Inferior parietal cortex (tissue), 1 donor: ENCODE data around the gene KRT75.
"Not testable (repeated sequence)": the region's sequence is repeated elsewhere in the genome, so short reads cannot be mapped to it uniquely, and the experiment has no call there.

Experiments used
- DNase-seq: peaks from one replicate; pipeline ENCODE4 v3.0.0-alpha.2; 2016; ENCODE audit errors: extremely low spot score

The KRT75 gene

GRCh38 chr12:52415870-52416750 lies 18.1 kb downstream of the KRT75 start:
- no peak for DNase-seq

DNA sequence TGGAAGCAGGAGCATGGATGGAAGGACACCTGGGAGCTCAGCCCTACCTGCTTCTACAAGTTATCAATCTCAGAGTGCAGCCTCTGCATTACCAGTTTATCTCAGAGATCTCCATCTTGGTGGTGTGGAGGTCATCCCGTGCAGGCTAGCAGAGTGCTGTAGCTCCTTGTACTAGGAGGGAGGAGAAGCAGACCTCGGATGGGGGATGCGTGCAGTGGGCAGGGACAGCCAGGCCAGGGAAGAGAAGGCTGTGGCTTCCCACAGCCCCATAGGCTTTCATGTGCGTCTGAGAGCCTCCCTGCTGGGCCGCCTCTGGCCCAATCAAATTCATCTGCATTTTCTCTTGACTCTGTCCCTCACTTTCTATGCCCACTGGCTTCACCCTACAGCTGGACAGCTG lies 19.2 kb downstream of the KRT75 start:
- no peak for DNase-seq

DNA sequence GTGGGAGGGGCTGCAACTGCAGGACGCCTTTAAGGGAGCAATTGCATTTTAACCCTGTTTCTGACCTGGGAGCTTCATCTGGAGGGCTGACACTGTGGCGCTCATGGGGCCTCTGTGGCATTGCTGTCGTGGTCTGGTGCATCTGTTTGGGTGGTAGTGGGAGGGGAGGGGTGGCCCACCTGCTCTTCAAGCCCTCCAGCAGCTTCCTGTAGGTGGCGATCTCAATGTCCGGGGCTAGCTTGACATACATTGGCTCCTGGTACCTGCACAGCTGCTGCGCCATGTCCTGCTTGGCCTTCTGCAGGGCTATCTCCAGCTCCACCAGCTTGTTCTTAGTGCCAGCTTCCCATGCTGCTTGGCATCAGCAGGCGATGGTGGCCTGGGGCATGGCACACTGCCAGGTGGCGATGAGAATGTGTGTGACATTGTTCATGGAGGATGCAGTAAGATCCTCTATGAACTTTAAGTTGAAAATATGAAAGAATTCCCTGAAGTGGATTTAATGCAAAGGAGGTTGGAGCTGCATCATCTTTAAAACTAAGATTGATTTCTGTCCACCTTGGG lies 20.3 kb downstream of the KRT75 start:
- DNase-seq, result no peak

DNA sequence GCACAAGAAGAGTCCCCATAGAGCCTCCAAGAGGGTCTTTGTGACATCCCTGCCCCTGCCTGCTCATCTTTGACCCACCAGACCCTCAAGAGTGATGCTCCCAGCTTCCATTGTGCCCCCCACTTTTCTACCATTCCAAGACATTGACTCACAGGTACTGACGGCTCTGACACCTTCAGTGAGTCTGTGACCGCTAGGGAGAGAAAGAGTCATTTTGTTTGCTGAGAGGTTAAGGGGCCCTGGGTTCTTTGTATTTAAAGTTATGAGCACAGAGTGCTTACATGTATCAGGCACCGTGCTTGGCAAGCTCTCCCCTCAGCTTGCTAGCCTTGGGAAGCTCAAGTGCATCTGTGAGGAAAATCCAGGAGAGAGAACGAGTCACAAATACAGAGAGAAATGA lies 21.0 kb downstream of the KRT75 start:
- no peak for DNase-seq

- DNase-seq, result no peak
These were observed 22.4 kb downstream of the KRT75 start for GRCh38 chr12:52411815-52412214.

DNA sequence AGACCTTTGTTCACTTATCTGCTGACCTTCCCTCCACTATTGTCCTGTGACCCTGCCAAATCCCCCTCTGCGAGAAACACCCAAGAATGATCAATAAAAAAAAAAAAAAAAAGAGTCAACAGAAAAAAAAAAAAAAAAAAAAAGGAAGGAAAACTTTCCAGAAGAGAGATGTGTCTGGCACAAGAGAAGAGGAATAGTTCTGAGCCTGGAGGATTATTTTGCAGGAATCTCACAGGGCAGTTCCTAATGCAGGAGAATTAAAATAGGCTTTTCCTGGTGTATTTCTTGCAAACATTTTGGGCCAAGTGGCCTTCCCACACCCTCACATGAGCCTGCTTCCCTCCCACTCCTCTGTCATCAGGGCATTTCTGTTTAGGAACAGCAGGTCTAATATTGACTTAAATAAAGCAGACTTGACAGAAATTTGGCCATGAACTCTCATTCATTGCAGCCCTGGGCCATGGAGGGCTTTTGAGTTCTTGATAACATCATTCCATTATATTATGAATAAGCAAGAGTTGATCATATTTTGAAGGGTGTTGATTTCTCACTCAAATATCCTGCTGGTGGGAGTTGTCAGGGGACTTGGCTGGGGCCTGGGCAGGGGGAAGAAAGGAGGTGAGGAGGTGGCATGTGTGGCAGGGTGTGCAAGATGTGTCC lies 23.5 kb downstream of the KRT75 start:
- DNase-seq, result not testable (repeated sequence)

DNA sequence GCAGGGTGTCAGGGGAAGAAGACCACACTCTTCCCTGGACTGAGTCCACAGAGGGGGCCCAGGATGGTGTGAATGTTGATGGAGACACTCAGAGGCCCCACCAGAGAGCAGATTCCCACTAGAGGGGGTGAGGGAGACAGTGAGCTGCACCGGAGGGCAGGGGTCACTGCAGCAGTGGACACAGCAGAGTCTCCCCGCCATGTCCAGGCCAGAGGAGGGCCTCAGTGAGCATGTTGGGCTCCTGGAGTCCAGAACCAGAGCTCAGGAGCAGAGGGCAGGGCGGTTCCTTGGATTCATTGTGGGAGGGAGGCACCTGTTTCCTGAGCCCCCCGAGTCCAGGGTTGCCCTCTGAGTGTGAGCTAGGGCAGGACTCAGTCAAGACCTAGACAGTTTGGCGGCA lies 26.3 kb downstream of the KRT75 start:
- no peak for DNase-seq

- DNase-seq, result no peak
These were observed 28.2 kb downstream of the KRT75 start, which contains the start of gene KRT82 for GRCh38 chr12:52405922-52406385. KRT82 (minus strand) TSS chr12:52406335; CDS start chr12:52406277, 58 bp downstream.

DNA sequence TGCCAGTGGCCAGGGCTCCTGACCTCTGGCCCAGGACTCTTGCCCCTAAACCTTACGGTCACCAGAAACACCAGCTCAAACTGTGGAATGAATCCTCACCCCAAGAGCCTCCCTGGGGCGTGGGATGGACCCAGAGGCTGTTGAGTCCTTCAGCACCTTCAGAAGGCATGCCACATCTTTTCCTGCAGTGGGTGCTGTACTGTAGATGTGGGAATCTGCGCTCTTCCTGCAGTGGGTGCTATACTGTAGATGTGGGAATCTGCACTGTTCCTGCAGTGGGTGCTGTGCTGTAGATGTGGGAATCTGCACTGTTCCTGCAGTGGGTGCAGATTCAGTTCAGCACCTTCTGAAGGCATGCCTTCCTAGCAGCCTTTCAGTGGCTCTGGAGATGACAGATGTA lies 29.2 kb downstream of the KRT75 start:
- no peak for DNase-seq

DNA sequence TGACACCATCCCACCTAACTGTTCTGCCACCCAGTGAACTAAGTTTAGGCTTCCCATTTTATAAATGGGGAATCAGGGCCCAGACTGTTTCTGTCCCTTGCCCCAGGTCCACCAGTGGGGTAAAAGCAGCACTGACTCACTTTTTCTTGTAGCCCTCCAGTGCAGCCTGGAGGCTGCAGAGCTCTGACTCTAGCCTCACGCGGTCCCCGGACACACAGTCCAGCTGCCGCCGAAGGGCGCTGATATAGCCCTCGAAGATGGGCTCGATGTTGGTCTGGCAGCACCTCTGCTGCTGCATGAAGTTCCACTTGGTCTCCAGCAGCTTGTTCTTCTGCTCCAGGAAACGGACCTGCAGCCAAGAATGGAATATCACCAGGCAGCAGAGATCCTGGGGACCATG lies 30.6 kb downstream of the KRT75 start:
- DNase-seq, result no peak

- DNase-seq, result no peak
These were observed 31.2 kb downstream of the KRT75 start for GRCh38 chr12:52402873-52403540.

- no peak for DNase-seq
These were observed 31.8 kb downstream of the KRT75 start for GRCh38 chr12:52402377-52402776.

- DNase-seq, result no peak
These were observed 32.2 kb downstream of the KRT75 start for GRCh38 chr12:52401926-52402325.

DNA sequence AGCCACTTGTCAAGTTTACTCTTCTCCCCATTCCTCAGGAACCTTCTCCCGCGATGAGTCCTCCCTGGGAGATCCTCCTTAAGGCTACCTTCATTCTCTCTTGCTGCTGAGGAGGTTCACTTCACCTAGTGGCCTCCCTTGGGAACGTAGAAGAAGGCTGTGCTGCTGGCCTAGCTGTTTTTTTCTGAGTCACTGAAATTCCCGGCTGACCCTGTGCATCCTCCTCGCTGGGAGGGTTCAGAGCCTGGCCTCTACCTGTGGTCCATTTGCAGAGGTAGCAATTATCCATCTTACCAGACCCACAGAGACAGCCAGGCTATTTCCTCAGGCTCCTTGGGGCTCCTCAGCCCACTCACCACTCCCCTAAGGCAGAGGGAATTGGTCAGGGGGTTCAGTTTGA lies 32.6 kb downstream of the KRT75 start:
- no peak for DNase-seq

GRCh38 chr12:52400906-52401305 lies 33.3 kb downstream of the KRT75 start:
- DNase-seq, result no peak

DNA sequence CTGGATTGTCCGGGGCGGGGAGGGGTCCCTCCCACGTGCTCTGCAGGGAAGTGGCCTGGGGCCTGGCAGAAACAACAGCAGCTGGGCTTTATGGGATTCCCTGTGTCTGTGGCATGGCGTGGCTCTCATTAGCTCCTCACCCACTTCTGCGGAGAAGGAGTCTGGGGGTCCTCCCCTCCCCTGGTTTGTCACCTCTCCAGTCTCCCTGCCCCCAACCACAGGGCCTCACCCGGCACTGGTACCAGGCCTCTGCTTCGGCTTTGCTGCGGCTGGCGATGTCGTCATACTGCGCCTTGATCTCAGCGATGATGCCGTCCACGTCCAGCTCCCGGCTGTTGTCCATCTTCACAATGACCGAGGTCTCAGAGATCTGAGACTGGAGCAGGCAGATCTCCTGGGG lies 34.4 kb downstream of the KRT75 start:
- no peak for DNase-seq

GRCh38 chr12:52398176-52398575 lies 36.0 kb downstream of the KRT75 start:
- DNase-seq, result no peak

- no peak for DNase-seq
These were observed 37.5 kb downstream of the KRT75 start for GRCh38 chr12:52396656-52397055.

- no peak for DNase-seq
These were observed 38.3 kb downstream of the KRT75 start for GRCh38 chr12:52395761-52396434.

GRCh38 chr12:52394836-52395405 lies 39.2 kb downstream of the KRT75 start:
- DNase-seq, result no peak

DNA sequence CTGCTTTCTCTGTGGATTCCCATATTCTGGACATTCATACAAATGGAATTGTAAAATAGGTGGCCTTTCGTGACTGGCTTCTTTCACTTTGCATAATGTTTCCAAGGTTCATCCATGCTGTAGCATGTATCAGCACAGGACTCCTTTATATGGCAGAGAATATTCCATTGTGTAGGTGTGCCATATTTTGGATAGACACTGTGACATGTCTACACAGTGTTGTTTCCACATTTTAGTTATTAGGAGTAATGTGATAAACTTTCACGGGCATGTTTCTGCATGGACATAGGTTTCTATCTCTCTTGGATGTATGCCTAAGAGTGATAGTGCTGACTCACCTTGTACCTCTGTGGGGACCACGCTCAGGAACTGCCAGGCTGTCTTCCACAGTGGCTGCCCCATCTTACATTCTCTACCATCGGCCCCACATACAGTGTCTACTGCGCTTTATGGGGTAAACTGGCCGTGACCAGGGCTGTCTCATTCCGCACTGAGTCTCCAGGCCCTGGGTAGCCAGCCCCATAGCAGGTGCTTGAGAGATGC lies 41.6 kb downstream of the KRT75 start:
- DNase-seq, result no peak
